HS-27A (cell line): ENCODE measurements around the gene LGALS4.
"Not testable (repeated sequence)": the region's sequence is repeated elsewhere in the genome, so short reads cannot be mapped to it uniquely, and the experiment has no call there.

Experiments used
- DNase-seq: peaks from one replicate; pipeline ENCODE4 v3.0.0-alpha.2; 2012; ENCODE audit warnings: low read depth, missing footprints

LGALS4 gene

DNA sequence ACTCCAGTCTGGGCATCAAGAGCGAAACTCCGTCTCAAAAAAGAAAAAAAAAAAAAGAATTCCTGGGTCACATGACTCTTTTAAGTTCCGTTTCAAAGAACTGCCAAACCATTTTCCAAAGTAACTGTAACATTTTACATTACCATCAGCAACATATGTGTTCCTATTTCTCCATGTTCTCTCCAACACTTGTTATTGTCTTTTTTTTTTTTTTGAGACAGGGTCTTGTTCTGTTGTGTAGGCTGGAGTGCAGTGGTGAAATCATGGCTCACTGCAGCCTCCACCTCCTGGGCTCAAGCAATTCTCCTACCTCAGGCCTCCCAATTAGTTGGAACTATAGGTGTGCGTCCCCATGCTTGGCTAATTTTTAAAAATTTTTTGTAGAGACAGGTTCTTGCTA, 17.2 kb downstream of the LGALS4 start:
- no peak for DNase-seq

DNA sequence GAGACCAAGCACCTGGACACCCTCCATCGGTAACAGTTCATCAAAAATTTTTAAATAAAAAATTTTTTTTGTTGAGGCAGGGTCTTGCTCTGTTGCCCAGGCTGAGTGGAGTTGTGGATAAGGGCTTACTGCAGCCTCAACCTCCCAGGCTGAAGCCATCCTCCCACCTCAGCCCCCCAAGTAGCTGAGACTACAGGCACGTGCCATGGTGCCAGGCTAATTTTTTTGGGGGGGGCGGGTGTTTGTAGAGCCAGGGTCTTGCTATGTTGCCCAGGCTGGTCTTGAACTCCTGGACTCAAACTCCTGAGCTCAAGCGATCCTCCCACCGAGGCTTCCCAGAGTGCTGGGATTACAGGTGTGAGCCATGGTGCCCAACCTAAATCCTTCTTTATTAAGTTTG, 19.1 kb downstream of the LGALS4 start:
- no peak for DNase-seq

DNA sequence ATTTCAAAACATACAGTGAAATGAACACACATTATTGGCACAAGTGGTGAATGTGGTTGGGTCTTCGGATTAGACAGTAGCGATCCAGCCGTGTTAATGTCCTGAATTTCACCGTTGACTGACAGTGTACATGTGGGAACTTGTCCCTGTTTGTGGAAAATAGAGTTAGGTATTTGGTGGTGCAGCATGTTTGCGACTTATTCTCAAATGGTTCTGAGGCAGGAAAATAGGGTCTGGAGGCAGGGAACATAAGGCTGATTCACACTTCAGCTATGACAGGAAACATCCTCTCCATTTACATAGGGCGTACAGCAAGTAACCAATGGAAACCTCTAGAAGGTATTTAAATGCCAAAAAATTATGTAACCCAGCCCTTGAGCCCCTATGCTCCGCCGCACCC, 19.6 kb downstream of the LGALS4 start:
- no peak for DNase-seq

DNA sequence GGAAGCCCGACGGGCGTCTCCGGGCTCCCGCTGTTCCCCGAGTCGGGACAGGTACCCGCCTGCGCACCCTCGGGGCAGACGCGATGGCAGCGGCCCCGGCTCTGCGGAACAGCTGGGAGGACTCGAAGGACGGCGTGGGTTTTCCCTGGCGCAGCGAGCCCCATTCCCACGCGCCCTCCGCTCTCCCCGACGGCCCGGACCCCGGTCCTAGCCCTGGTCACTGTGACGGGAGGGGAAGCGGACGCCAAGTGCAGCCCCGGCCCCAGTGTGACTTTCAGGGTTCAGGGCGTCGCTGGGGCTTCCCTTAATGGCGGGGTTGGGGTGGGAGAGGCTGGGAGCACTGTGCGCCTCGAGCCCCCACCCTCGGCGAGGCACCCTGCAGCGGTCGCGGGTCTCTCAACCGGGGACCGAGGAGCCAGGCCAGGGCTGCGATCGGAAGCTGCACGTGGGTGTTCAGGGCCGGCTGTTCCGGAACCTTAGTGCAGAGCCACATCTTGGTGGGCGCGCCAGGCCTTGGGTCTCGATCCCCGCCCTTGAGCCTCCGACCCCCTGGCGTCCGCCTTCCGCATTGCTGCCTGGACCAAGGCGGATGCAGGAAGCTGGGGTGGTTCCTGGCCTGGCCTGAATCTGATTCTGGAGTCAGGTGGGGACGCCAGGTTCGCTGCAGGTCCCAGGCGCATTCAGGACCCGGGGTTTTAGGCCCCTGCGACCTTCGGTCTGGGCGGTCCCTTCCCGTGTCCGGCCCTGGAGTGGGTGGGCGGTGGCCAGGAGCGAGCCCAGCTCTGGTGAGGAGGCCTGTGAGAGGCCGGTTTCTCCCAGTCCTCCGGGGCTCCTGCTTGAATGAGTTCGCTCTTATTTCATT, 20.3 kb downstream of the LGALS4 start:
- no peak for DNase-seq

DNA sequence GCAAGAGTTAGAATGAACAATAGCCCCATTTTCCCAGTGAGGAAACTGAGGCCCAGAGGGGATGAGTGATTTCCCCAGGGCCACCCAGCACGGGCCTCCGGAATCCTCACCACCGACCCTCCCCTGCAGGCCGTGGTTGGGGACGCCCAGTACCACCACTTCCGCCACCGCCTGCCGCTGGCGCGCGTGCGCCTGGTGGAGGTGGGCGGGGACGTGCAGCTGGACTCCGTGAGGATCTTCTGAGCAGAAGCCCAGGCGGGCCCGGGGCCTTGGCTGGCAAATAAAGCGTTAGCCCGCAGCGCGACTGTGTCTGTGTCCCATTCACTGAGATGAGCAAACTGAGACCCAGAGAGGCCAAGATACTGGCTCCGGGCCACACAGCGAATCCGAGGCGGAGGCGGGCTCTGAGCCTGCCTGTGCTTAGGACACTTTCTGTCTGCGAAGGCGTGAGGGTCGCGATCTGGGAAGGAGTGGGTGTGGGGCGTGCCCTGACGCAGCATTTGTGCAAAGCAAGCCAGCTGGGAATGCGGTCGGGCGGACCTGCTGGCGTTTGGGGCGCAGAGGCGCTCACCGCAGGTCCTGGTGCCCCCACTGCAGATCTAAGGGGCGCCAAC, 21.2 kb downstream of the LGALS4 start:
- DNase-seq = not testable (repeated sequence)

DNA sequence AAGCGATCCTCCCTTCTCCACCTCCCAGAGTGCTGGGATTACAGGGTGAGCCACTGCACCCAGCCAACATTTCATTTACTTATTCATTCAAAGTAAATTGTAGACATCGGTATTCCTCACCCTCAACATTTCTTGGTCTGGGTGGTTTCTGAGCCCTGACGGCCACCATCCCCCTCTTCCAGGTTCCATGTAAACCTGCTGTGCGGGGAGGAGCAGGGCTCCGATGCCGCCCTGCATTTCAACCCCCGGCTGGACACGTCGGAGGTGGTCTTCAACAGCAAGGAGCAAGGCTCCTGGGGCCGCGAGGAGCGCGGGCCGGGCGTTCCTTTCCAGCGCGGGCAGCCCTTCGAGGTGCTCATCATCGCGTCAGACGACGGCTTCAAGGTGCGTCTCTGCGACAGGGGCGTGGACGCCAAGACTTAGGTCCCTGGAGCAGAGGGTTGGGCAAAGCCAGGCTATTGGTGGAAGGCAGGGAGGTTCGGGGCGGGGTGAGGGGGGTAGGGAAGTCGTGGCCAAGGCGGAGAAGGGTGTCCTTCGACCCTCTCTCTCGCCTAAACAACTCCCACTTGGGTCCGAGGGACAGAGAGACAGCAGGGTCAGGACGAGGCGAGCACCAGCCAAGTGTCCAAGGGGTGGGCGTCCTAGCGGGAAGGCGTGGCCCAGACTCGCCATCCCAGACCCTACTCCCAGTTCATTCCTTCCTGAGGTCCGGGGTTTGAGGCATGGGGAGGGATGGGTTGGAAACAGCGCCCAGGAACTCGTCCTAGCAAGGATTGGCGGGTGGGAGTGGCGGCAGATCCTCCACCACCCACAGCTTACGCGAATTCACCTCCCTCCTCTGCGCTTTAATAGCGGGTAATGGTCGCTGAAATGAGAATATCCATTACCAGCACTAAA, 22.0 kb downstream of the LGALS4 start:
- DNase-seq = not testable (repeated sequence)

DNA sequence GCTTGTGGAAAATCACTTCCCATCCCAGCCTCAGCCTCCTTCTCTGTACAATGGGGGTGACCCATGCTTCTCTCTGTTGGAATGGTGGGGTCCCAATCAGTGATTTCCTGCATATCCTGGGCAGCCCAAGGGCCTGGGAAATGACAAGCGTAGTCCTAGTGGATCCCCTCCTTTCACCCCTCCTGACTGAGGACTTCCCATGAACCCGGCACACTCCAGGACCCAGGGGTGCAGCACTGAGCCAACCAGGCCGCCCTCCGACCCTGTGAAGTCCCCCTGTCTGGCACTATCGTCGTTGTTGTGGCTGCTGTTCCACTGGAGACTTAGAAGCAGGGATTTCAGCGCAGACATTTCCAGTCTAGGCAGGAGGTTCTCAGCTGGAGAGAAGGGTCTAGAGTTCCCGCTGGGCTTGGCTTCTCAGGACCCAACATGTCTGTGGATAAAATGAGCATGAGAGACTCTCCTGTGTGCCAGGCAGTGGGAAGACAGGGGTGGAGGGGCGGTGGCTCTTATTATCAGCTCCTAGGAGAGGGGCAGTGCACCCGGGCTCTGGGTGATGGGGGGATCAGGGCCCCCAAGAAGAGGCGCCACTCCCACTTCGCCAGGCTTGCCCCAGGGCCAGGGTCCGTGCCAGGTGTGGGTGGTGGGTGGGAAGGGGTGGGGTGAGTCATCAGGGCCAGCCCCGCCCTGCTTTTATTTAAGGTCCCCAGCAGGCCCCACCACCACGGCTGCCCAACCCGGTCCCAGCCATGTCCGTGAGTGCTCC, 24.1 kb downstream of the LGALS4 start, which contains the start of gene LGALS7B:
Gene LGALS7B, plus strand, starts transcription at position 723 of the 766 bp plus-strand sequence. Its CDS starts 27 bp downstream, at position 750.
- DNase-seq = no peak

DNA sequence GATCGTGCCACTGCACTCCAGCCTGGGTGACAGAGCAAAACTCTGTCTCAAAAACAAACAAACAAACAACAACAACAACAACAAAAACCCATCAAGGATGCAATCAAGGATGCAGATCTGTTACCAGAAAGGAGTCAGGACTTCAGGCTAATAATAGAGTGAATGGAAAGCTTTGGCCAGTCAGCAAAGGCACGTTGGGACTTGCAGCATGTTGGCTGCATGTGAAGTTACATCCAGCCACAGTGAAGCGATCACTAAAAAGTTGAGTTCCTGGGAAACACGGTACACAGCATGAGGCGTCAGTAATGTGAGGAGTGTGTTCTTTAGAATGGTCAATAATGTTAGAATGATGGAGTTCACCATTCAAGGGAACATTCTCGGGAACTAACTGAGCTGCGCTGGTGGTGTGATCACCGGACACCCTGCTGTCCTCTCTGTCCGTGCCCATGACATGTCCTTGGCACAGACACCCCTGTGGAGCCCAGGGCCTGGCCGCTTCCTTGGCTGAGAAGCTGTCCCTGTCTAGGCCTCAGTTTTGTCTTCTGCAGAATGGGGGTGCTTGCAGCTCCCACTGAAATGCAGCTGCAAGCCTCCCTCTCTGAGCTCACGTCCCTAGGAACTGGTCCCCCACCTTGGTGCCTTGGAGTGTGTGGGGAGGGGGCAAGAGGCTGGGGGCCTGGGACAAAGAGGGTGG, 26.0 kb downstream of the LGALS4 start:
- no peak for DNase-seq

DNA sequence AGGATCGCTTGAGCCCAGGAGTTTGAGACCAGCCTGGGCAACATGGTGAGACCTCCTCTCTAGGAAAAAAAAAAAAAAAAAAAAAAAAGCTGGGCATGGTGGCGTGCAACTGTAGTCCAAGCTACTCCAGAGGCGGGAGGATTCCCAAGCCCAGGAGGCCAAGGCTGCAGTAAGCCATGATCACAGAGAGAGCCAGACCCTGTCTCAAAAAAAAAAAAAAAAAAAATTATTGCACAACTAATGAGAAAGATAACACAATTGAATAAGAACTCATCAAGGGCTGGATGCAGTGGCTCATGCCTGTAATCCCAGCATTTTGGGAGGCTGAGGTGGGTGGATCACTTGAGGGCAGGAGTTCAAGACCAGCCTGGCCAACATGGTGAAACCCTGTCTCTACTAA, 26.7 kb downstream of the LGALS4 start:
- not testable (repeated sequence) for DNase-seq

DNA sequence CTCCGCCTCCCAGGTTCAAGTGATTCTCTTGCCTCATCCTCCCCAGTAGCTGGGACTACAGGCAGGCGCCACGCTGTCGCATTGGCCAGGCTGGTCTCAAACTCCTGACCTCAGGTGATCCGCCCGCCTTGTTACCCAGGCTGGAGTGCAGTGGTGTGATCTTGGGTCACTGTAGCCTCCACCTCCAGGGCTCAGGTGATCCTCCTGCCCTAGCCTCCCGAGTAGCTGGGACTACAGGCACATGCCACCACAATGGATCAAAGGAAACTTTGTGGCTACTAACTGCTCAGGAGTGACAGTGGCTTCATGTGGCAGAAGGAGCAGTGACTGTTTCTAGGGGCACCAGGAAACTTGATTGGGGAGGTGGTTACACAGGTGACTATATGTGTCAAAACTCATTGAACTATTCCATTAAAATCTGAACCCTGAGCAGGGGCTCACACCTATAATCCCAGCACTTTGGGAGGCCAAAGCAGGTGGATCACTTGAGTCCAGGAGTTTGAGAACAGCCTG, 27.5 kb downstream of the LGALS4 start:
- no peak for DNase-seq

DNA sequence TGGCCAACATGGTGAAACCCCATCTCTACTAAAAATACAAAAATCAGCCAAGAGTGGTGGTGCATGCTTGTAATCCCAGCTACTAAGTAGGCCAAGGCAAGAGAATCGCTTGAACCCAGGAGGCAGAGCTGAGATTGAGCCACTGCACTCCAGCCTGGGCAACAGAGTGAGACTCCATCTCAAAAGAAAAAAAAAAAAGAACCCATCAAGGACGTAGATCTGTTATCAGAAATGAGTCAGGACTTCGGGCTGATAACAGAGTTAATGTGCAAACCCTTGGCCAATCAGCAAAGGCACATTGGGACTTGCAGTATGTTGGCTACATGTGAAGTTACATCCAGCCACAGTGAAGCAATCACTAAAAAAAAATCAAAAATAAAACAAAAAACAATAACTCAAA, 28.5 kb downstream of the LGALS4 start:
- DNase-seq = no peak

DNA sequence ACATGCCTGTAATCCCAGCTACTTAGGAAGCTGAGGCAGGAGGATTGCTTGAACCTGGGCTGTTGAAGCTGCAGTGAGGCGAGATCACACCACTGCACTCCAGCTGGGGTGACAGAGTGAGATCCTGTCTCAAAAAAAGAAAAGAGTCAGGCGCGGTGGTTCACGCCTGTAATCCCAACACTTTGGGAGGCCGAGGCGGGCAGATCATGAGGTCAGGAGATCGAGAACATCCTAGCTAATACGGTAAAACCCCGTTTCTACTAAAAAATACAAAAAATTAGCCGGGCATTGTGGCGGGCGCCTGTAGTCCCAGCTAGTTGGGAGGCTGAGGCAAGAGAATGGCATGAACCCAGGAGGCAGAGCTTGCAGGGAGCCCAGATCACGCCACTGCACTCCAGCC, 30.5 kb downstream of the LGALS4 start:
- DNase-seq = not testable (repeated sequence)

DNA sequence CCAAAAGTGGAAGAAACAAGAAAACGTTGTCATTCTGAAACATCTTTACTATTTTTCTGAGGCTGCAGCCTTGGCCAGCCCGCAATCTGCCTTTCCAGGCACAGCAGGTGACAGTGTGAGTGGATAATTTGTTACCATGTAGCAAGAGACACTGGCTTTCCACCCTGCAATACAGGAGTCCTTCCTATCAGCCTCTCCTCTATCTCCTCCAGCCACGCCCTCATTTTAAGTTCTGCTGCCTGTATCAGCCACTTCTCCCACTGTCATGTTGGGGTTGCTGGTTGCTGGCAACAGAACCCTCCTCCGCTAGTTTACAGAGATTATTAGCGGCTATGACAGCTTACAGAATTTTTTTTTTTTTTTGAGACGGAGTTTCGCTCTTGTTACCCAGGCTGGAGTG, 31.7 kb downstream of the LGALS4 start:
- DNase-seq = no peak

DNA sequence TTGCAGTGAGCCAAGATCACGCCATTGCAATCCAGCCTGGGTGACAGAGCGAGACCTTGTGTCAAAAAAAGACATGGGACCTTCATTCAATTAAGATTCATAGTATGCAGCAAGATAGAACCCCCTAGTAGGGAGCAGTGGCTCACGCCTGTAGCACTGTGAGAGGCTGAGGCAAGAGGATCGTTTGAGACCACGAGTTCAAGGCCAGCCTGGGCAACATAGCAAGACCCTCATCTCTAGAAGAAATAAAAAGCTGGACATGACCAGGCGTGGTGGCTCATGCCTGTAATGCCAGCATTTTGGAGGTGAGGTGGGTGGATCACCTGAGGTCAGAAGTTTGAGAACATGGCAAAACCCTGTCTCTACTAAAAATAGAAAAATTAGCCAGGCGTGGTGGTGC, 32.3 kb downstream of the LGALS4 start:
- DNase-seq = no peak

DNA sequence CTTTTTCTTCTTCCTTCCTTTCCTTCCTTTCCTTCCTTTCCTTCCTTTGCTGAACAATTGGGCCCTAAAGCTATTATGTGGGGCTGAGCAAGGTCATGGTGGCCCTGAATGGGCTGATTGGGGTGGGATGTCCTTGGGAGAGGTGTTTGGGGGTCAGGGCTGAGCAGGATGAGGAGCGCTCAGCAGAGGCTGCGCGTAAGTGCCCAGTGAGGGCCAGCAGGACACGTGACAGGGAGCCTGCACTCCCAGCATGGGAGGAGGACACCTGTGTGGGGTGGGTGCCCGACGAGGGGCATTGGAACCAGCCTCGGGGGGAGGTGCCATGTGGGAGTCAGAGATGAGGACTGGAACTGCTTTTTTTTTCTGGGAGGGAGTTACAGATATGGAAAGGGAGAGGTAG, 34.0 kb downstream of the LGALS4 start:
- DNase-seq = no peak

DNA sequence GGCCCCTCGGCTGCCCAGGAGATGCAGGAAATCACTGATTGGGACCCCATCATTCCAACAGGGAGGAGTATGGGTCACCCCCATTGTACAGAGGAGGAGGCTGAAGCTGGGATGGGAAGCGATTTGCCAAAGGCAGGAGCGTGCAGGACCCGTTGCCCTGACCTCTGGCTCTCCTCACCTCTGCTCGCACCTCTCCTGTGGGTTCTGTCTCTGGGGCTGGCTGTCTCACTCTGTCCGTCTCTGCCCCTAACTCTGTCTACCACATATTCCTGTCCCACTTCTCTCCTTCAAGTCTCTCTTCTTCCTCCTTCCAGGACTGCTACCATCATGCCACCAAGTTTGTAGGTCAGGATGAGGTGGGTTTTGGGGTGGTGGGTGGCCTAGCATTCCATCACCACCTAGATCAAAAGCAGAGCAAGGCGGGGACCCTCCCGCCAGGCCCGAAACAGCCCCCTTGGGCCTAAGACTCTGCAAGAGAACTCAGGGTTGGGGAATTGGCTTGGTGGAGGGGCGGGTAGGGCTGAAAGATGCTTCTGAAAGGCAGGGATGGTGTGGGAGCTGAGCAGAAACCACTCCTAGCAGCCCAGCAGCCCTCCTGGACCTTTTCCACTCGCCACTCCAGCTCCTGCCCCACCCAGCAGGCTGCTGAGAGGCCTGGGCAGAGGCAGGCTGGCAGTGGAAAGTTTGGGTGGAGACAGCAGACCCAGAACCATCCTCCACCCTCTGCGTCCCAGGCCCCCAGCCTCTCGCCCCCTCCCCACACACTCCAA, 38.4 kb downstream of the LGALS4 start:
- no peak for DNase-seq

DNA sequence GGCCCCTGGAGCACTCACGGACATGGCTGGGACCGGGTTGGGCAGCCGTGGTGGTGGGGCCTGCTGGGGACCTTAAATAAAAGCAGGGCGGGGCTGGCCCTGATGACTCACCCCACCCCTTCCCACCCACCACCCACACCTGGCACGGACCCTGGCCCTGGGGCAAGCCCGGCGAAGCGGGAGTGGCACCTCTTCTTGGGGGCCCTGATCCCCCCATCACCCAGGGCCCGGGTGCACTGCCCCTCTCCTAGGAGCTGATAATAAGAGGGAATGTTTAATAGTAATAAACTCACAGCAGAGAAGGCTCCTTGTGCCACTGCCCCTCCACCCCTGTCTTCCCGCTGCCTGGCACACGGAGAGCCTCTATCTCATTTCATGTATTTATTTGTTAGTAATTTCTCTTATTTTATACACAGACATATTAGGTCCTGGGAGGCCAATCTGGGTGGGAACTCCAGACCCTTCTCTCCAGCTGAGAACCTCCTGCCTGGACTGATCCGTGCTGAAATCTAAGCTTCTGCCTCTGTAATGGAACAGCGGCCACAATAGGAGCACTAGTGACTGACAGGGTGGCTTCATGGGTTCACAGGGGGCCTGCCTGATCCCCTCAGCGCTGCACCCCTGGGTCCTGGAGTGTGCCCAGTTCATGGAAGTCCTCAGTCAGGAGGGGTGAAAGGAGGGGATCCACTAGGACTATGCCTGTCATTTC, 39.1 kb downstream of the LGALS4 start, which contains the start of gene LGALS7:
Gene LGALS7, minus strand, starts transcription at position 49 of the 709 bp plus-strand sequence. Its CDS starts 25 bp downstream, at position 24.
- no peak for DNase-seq

DNA sequence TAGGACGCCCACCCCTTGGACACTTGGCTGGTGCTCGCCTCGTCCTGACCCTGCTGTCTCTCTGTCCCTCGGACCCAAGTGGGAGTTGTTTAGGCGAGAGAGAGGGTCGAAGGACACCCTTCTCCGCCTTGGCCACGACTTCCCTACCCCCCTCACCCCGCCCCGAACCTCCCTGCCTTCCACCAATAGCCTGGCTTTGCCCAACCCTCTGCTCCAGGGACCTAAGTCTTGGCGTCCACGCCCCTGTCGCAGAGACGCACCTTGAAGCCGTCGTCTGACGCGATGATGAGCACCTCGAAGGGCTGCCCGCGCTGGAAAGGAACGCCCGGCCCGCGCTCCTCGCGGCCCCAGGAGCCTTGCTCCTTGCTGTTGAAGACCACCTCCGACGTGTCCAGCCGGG, 41.2 kb downstream of the LGALS4 start:
- not testable (repeated sequence) for DNase-seq

DNA sequence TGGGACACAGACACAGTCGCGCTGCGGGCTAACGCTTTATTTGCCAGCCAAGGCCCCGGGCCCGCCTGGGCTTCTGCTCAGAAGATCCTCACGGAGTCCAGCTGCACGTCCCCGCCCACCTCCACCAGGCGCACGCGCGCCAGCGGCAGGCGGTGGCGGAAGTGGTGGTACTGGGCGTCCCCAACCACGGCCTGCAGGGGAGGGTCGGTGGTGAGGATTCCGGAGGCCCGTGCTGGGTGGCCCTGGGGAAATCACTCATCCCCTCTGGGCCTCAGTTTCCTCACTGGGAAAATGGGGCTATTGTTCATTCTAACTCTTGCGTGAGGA, 41.8 kb downstream of the LGALS4 start:
- DNase-seq = not testable (repeated sequence)
